Mesenchymal stem cell (in vitro differentiated cells and primary cell): ENCODE data around the gene CHST11.

Experiments
- DNase-seq: peaks from one replicate; pipeline ENCODE4 v3.0.0-alpha.2; 2013
- H2AFZ ChIP-seq: one replicate; pipeline ENCODE4 v1.6.1; 2013; ENCODE audit warnings: low read depth, mild to moderate bottlenecking, control low read depth, inconsistent platforms, low read length, moderate library complexity
- H2AK5ac ChIP-seq: 2 replicates; pipeline ENCODE4 v1.6.1; 2013; ENCODE audit warnings: low read length, moderate library complexity, mild to moderate bottlenecking, inconsistent platforms; ENCODE audit not compliant: severe bottlenecking
- H2BK120ac ChIP-seq: one replicate; pipeline ENCODE4 v1.6.1; 2013; ENCODE audit warnings: low read depth, mild to moderate bottlenecking, inconsistent platforms, low read length, moderate library complexity
- H2BK12ac ChIP-seq, 2 experiments: one replicate each; pipeline ENCODE4 v1.6.1; 2013; ENCODE audit warnings: inconsistent platforms in 2 of 2, low read length in 2 of 2, mild to moderate bottlenecking in 2 of 2, moderate library complexity in 2 of 2, control low read depth in 1 of 2
- H2BK15ac ChIP-seq: one replicate; pipeline ENCODE4 v1.6.1; 2013; ENCODE audit warnings: mild to moderate bottlenecking, low read depth, inconsistent platforms; ENCODE audit not compliant: poor library complexity, severe bottlenecking
- H2BK5ac ChIP-seq: 2 replicates; pipeline ENCODE4 v1.6.1; 2013; ENCODE audit warnings: low read depth, mild to moderate bottlenecking, low read length, control low read depth, inconsistent platforms; ENCODE audit not compliant: poor library complexity, severe bottlenecking
- H3K14ac ChIP-seq, 2 experiments: one replicate each; pipeline ENCODE4 v1.6.1; 2013; ENCODE audit warnings: inconsistent platforms in 2 of 2, low read length in 2 of 2, control low read depth in 1 of 2, mild to moderate bottlenecking in 1 of 2, moderate library complexity in 1 of 2
- H3K18ac ChIP-seq, 2 experiments: one replicate each; pipeline ENCODE4 v1.6.1; 2013; ENCODE audit warnings: inconsistent platforms in 2 of 2, low read length in 2 of 2, control low read depth in 1 of 2, low read depth in 1 of 2, mild to moderate bottlenecking in 1 of 2
- H3K23ac ChIP-seq, 2 experiments: one replicate each; pipeline ENCODE4 v1.6.1; 2013; ENCODE audit warnings: inconsistent platforms in 2 of 2, low read length in 2 of 2, mild to moderate bottlenecking in 2 of 2, moderate library complexity in 2 of 2, control low read depth in 1 of 2
- H3K27ac ChIP-seq: 2 replicates; pipeline ENCODE4 v1.5.1; 2013; ENCODE audit warnings: mild to moderate bottlenecking, moderate library complexity, low read length, control low read depth, inconsistent platforms; ENCODE audit not compliant: poor library complexity, severe bottlenecking
- H3K27me3 ChIP-seq, 2 experiments: 2 replicates each; pipeline versions ENCODE4 v1.6.1 to v1.7.0; 2013; ENCODE audit warnings: low read length in 2 of 2, mild to moderate bottlenecking in 2 of 2, moderate library complexity in 2 of 2, control low read depth in 1 of 2, inconsistent platforms in 1 of 2; ENCODE audit not compliant: control insufficient read depth in 1 of 2, insufficient read depth in 1 of 2
- H3K36me3 ChIP-seq, 2 experiments: 2 replicates each; pipeline versions ENCODE4 v1.6.1 to v1.7.0; 2013; ENCODE audit warnings: low read length in 2 of 2, control low read depth in 1 of 2, inconsistent platforms in 1 of 2, low read depth in 1 of 2, mild to moderate bottlenecking in 1 of 2; ENCODE audit not compliant: insufficient read depth in 2 of 2, control insufficient read depth in 1 of 2
- H3K4ac ChIP-seq, 2 experiments: one replicate each; pipeline ENCODE4 v1.6.1; 2013; ENCODE audit warnings: inconsistent platforms in 2 of 2, low read length in 2 of 2, mild to moderate bottlenecking in 2 of 2, moderate library complexity in 2 of 2, control low read depth in 1 of 2, low read depth in 1 of 2
- H3K4me1 ChIP-seq: 2 replicates; pipeline ENCODE4 v1.6.1; 2013; ENCODE audit warnings: low read depth, low read length, control low read depth; ENCODE audit not compliant: control insufficient read depth, insufficient read depth
- H3K4me2 ChIP-seq: 2 replicates; pipeline ENCODE4 v1.6.1; 2013; ENCODE audit warnings: low read length, mild to moderate bottlenecking, inconsistent platforms; ENCODE audit not compliant: poor library complexity, severe bottlenecking
- H3K4me3 ChIP-seq, 2 experiments: 2 replicates each; pipeline versions ENCODE4 v1.5.1 to v1.7.0; 2013; ENCODE audit warnings: low read length in 2 of 2, mild to moderate bottlenecking in 2 of 2, control low read depth in 1 of 2, low read depth in 1 of 2; ENCODE audit not compliant: insufficient read depth in 1 of 2
- H3K79me1 ChIP-seq: replicated peaks from 2 replicates; pipeline ENCODE4 v1.6.1; 2013; ENCODE audit warnings: mild to moderate bottlenecking, control low read depth, low read length, inconsistent platforms; ENCODE audit not compliant: poor library complexity, severe bottlenecking
- H3K9ac ChIP-seq: 2 replicates; pipeline ENCODE4 v1.7.0; 2013; ENCODE audit warnings: mild to moderate bottlenecking, low read length, moderate library complexity
- H3K9me3 ChIP-seq: 2 replicates; pipeline ENCODE4 v1.7.0; 2013; ENCODE audit warnings: mild to moderate bottlenecking, low read length; ENCODE audit not compliant: control insufficient read depth
- H4K8ac ChIP-seq: one replicate; pipeline ENCODE4 v1.6.1; 2013; ENCODE audit warnings: inconsistent platforms, mild to moderate bottlenecking, low read length, moderate library complexity
- H4K91ac ChIP-seq: one replicate; pipeline ENCODE4 v1.6.1; 2013; ENCODE audit warnings: mild to moderate bottlenecking, low read length, inconsistent platforms
- WGBS: methylation state at CpG from one replicate; pipeline ENCODE4 v1.1.7; 2013; ENCODE audit warnings: mixed read lengths; 5-methylcytosine and 5-hydroxymethylcytosine counted together

The CHST11 gene

DNA sequence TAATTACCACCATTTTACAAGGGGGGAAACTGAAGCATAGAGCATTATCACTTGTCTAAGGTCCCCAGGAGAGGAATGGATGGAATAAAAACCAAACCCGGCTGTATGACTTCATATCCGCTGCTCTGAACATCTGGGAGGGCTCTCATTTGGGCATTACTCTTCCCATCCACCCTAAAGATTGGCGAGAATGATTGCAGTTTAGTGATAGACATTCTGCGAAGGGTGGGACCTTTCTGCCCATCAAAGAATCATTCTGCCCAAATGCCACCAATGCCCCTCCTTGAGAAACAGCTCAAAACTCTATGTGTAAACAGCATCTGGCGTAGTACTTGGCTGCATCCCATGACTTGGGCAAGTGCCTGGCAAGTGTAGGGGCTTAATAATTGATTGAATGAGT is 11.6 kb downstream of the CHST11 start:
- Histone ChIP-seq H3K9me3 (no peaks in the 10 kb centered on the region), H2BK5ac (no peak overlapping the region), H4K91ac (no peak overlapping the region), H2BK15ac (no peak overlapping the region), H3K9ac (no peak overlapping the region), H3K36me3 (no peaks in the 10 kb centered on the region), H3K23ac (no peak overlapping the region), H2AK5ac (no peak overlapping the region), H3K18ac (no peak overlapping the region), H4K8ac (no peak overlapping the region), H3K4me1 (peaks cover 2% of the 10 kb centered on the region), H3K27ac (no peak overlapping the region), H2AFZ (no peak overlapping the region), H3K79me1 (no peaks in the 10 kb centered on the region), H3K4ac (no peak overlapping the region), H2BK120ac (no peak overlapping the region), H3K4me2 (no peak overlapping the region), H3K14ac (no peak overlapping the region), H3K27me3 (no peaks in the 10 kb centered on the region), H3K4me3 (no peak overlapping the region), H2BK12ac (no peak overlapping the region)
- no peak for DNase-seq
- 98% methylated on average over 5 of the region's 5 CpGs for WGBS

DNA sequence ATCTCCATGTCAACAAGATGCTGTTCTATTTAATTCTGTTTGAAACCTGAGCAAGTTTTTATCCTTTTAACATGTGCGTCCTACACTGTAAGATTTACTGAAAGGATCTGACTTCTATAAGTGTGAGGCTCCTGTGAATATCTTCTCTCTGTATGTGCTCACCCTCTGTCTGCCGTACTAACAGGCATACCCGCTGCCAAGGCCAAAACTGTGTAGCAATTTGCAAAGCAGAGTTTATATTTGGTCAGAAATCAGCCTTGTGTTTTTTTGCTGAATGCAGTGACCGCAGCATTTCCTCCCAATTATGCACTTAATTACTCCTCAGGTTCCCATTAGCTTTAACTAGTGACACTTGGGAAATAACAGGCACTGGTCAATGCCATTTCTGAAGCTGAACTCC is 12.3 kb downstream of the CHST11 start:
- H3K4me2 ChIP-seq, result no peak overlapping the region
- no peak overlapping the region for H2AK5ac ChIP-seq
- H3K14ac ChIP-seq, result no peak overlapping the region
- no peaks in the 10 kb centered on the region for H3K27me3 ChIP-seq
- no peak overlapping the region for H2BK12ac ChIP-seq
- H3K4me1 ChIP-seq, result peaks cover 2% of the 10 kb centered on the region
- H3K36me3 ChIP-seq, result no peaks in the 10 kb centered on the region
- H2BK15ac ChIP-seq, result no peak overlapping the region
- no peak overlapping the region for H2AFZ ChIP-seq
- no peak overlapping the region for H4K8ac ChIP-seq
- H3K4me3 ChIP-seq, result no peak overlapping the region
- no peak overlapping the region for H3K27ac ChIP-seq
- WGBS, result 92% methylated on average over 4 of the region's 4 CpGs
- H3K23ac ChIP-seq, result no peak overlapping the region
- no peak overlapping the region for H2BK5ac ChIP-seq
- no peaks in the 10 kb centered on the region for H3K9me3 ChIP-seq
- no peaks in the 10 kb centered on the region for H3K79me1 ChIP-seq
- no peak overlapping the region for H4K91ac ChIP-seq
- no peak overlapping the region for H3K9ac ChIP-seq
- DNase-seq, result no peak
- no peak overlapping the region for H2BK120ac ChIP-seq
- H3K4ac ChIP-seq, result no peak overlapping the region
- H3K18ac ChIP-seq, result no peak overlapping the region

DNA sequence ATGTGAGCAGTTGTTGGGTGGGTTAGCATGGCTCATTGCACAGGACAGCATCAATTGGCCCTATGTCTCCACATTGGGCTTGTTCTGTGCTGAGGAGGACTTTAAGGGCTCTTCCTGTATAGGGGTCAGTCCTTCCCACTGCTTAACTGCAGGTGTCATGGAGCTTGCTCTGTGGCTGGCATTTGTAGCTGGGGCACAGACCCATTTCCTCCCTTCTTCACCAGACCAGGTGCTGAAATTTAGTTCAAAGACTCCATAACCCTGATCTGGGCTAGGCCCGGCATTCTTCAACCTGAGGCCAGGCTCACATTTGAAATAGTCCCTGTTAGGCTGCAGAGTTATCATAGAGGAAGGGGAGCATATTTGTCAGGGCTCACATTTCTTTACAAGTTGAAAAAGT is 12.8 kb downstream of the CHST11 start:
- Histone ChIP-seq H3K79me1 (no peaks in the 10 kb centered on the region), H3K4me2 (no peak overlapping the region), H2BK12ac (no peak overlapping the region), H2AK5ac (no peak overlapping the region), H3K27me3 (no peaks in the 10 kb centered on the region), H3K27ac (no peak overlapping the region), H2BK120ac (no peak overlapping the region), H3K18ac (no peak overlapping the region), H3K23ac (no peak overlapping the region), H3K9me3 (no peaks in the 10 kb centered on the region), H2AFZ (no peak overlapping the region), H3K36me3 (no peaks in the 10 kb centered on the region), H2BK15ac (no peak overlapping the region), H3K4me1 (peaks cover 2% of the 10 kb centered on the region), H3K4ac (no peak overlapping the region), H4K91ac (no peak overlapping the region), H2BK5ac (no peak overlapping the region), H4K8ac (no peak overlapping the region), H3K4me3 (no peak overlapping the region), H3K14ac (no peak overlapping the region), H3K9ac (no peak overlapping the region)
- DNase-seq, result no peak
- no CpG with 5 or more reads among the region's 1 CpG for WGBS

DNA sequence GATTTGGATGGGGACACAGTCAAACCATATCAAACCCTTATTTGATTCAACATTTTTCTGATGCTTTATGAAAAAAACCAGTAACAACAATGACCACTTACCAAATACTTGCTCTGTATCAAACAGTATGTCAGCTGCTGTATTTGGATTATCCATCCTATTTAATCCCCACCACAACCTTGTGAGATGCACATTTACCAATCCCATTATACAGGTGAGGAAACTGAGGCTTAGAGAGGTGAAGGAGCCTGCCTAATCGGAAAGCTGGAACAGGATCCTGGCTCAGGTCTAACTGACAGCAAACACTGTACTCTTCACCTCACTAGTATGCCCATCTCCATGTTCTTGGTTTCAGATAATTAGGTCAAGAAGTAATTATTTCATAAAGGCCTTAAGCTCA is 13.8 kb downstream of the CHST11 start:
- DNase-seq, result no peak
- 100% methylated on average over 1 of the region's 1 CpG for WGBS
- H3K79me1 ChIP-seq, result no peaks in the 10 kb centered on the region

More for the DNA sequence above, 13.8 kb downstream of the CHST11 start:
- Histone ChIP-seq H4K91ac (no peak overlapping the region), H3K27ac (no peak overlapping the region), H3K14ac (no peak overlapping the region), H3K4me2 (no peak overlapping the region), H2AK5ac (no peak overlapping the region), H2BK120ac (no peak overlapping the region), H4K8ac (no peak overlapping the region), H3K4me1 (peaks cover 2% of the 10 kb centered on the region), H2BK5ac (no peak overlapping the region), H2BK15ac (no peak overlapping the region), H3K23ac (no peak overlapping the region), H2BK12ac (no peak overlapping the region), H3K4me3 (no peak overlapping the region), H3K4ac (no peak overlapping the region), H3K9ac (no peak overlapping the region), H2AFZ (no peak overlapping the region), H3K18ac (no peak overlapping the region), H3K9me3 (no peaks in the 10 kb centered on the region), H3K27me3 (no peaks in the 10 kb centered on the region), H3K36me3 (no peaks in the 10 kb centered on the region)
